ENCODE data around the gene BCDIN3D.
"Not testable (repeated sequence)": the region's sequence is repeated elsewhere in the genome, so short reads cannot be mapped to it uniquely, and the experiment has no call there.

Gene BCDIN3D

DNA sequence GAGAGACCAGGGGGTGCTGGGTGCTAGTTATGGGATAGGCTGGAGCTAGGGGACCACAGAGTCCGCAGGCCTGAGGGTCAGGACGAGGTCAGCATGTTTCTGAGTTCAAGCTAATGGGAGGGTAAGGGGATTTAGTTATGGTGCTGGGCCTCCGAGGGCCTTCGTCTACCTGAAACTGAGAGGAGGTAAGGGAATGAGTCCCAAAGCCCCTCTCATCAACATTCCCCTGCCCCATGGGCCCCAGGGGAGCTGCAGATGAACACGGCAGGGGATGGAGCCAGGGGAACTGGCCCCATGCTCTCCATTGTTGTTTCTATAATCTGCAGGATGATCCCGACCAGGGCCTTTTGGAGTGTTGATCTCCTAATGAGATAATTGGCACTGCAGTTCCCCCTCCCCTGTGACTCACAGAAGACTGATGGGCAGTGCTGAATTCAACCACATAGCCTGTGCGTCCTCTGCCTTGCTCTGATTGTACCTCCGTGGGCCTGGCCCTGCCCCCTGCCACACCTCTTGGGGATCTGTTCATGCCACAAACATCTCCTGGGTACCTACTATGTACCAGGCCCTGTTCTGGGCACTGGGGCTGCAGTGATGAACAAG is 39.4 kb upstream of the BCDIN3D start:
- DNase-seq (ENCODE audit: extremely low read depth, low read depth), result no peak
- TF ChIP-seq, protein P1, sequence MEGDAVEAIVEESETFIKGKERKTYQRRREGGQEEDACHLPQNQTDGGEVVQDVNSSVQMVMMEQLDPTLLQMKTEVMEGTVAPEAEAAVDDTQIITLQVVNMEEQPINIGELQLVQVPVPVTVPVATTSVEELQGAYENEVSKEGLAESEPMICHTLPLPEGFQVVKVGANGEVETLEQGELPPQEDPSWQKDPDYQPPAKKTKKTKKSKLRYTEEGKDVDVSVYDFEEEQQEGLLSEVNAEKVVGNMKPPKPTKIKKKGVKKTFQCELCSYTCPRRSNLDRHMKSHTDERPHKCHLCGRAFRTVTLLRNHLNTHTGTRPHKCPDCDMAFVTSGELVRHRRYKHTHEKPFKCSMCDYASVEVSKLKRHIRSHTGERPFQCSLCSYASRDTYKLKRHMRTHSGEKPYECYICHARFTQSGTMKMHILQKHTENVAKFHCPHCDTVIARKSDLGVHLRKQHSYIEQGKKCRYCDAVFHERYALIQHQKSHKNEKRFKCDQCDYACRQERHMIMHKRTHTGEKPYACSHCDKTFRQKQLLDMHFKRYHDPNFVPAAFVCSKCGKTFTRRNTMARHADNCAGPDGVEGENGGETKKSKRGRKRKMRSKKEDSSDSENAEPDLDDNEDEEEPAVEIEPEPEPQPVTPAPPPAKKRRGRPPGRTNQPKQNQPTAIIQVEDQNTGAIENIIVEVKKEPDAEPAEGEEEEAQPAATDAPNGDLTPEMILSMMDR (IDR thresholded peaks at IDR 0.05; ENCODE audit: low read depth, low read length), result no peak

GRCh38 chr12:49881415-49882247 is 38.7 kb upstream of the BCDIN3D start:
- TF ChIP-seq, protein P1 (IDR thresholded peaks at IDR 0.05; ENCODE audit: low read depth, low read length), result no peak
- DNase-seq (ENCODE audit: extremely low read depth, low read depth), result no peak

GRCh38 chr12:49880756-49881414 is 38.0 kb upstream of the BCDIN3D start:
- no peak for DNase-seq (ENCODE audit: extremely low read depth, low read depth)
- TF ChIP-seq, protein P1 (IDR thresholded peaks at IDR 0.05; ENCODE audit: low read depth, low read length), result no peak

- not testable (repeated sequence) for DNase-seq (ENCODE audit: extremely low read depth, low read depth)
Measured at GRCh38 chr12:49879065-49879464, 36.2 kb upstream of the BCDIN3D start.

- TF ChIP-seq, protein P1 (IDR thresholded peaks at IDR 0.05; ENCODE audit: low read depth, low read length), result no peak
- DNase-seq (ENCODE audit: extremely low read depth, low read depth), result no peak
Measured at GRCh38 chr12:49878021-49878420, 35.1 kb upstream of the BCDIN3D start.

- no peak for DNase-seq (ENCODE audit: extremely low read depth, low read depth)
- TF ChIP-seq, protein P1 (IDR thresholded peaks at IDR 0.05; ENCODE audit: low read depth, low read length), result no peak
Measured at GRCh38 chr12:49877066-49877465, 34.2 kb upstream of the BCDIN3D start.

DNA sequence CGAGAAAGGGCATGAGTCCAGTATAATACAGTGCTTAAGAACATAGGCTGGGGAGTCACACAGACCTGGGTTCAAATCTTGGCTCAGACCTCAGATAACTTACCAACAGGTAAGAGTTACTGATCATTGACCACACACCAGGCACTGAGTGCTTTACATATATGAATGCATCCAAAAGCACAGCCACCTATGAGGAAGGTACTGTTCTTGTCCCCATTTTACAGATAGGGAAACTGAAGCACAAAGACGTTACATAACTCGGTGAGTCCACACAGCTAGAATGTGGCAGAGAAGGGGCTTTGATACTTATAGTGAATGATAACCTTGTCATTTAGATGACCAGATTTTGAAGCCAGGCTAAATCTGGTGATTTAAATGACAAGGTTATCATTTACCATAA is 33.2 kb upstream of the BCDIN3D start:
- TF ChIP-seq, protein P1 (IDR thresholded peaks at IDR 0.05; ENCODE audit: low read depth, low read length), result no peak
- no peak for DNase-seq (ENCODE audit: extremely low read depth, low read depth)
